Right lobe of liver (tissue), 6 donors: ENCODE measurements around the gene P2RY8. TPM values are rescaled to one million over a fixed set of nuclear protein-coding genes. Genes with fewer than 3 reads are reported as not detected.
"Not testable (repeated sequence)": the region's sequence is repeated elsewhere in the genome, so short reads cannot be mapped to it uniquely, and the experiment has no call there.

Experiments used
- ATAC-seq, 4 donors: fragments of 200-7000 bp; cut with Tn5 transposase; one replicate each; pipeline ENCODE4 v1.9.1; 2020; ENCODE audit warnings: mild to moderate bottlenecking in 4 of 4, moderate library complexity in 4 of 4
- DNase-seq, 3 donors: peaks; one replicate each; pipeline ENCODE4 v3.0.0-alpha.2; 2020
- H3K27ac ChIP-seq, 3 donors: fragments of 200-600 bp; one replicate each; pipeline ENCODE4 v1.8.0; 2022
- H3K27me3 ChIP-seq, 2 donors: fragments of 200-600 bp; one replicate each; pipeline ENCODE4 v1.8.0; 2022
- H3K36me3 ChIP-seq, 4 donors: fragments of 200-600 bp; sonication (generic) in 1 of 4; one replicate each; pipeline versions ENCODE4 v1.5.1 to v1.8.0; 2017 to 2022; ENCODE audit warnings: control low read depth in 1 of 4
- H3K4me1 ChIP-seq, 4 donors: fragments of 200-600 bp; sonication (generic) in 1 of 4; one replicate each; pipeline versions ENCODE4 v1.5.1 to v1.8.0; 2017 to 2022; ENCODE audit warnings: control low read depth in 1 of 4
- H3K4me3 ChIP-seq, 3 donors: fragments of 200-600 bp; one replicate each; pipeline ENCODE4 v1.8.0; 2022
- H3K9me3 ChIP-seq, 4 donors: fragments of 200-600 bp; sonication (generic) in 1 of 4; one replicate each; pipeline versions ENCODE4 v1.5.1 to v1.8.0; 2017 to 2022; ENCODE audit warnings: control low read depth in 1 of 4
- POLR2A ChIP-seq: fragments of 450-650 bp; IDR thresholded peaks from one replicate; pipeline ENCODE4 v1.6.1; 2017; ENCODE audit warnings: antibody characterized with exemption, mild to moderate bottlenecking
- WGBS: methylation state at CpG from one replicate; pipeline ENCODE4 v1.1.6; 2018; ENCODE audit warnings: low coverage, low lambda C conversion rate; ENCODE audit not compliant: insufficient coverage; ENCODE audit errors: missing lambda C conversion rate; 5-methylcytosine and 5-hydroxymethylcytosine counted together
- intact Hi-C, 2 donors: fragments of 100-400 bp; cut with DNase I; formaldehyde crosslinking; loops; one replicate each; pipeline versions ENCODE4 v1.11.2 to v1.14.1; 2022
- total RNA-seq, 6 experiments: library from RNA; depleted of rRNA in 2 of 6; stranded (reverse); fragments of >200 nt in 2 of 6; fragmentation: NEBNext Ultra II Directional in 3 of 6; extraction: Animal tissue kit (Norgen Biotek cat#: 25700) in 3 of 6; gene quantifications; one replicate each; pipeline versions ENCODE4 v1.1.0 to v1.2.4, GENCODE V29; 2016 to 2023
- TF ChIP-seq, protein P1 (sequence below), 4 donors: fragments of 200-600 bp in 3 of 4; fragments of 450-650 bp in 1 of 4; IDR thresholded peaks; one replicate each; pipeline versions ENCODE4 v1.5.1 to v1.8.0; 2016 to 2022; ENCODE audit warnings: antibody characterized with exemption in 4 of 4, mild to moderate bottlenecking in 2 of 4
- donor health status: DM: no; HTN: yes; CAD: no.
- donor health status: DM: no; HTN: no; CAD: no.
- donor health status: DM: no; HTN: no; CAD: no.
- donor health status: DM: no; HTN: yes; CAD: no.
- donor health status: DM: no; HTN: yes; CAD: no.

Gene P2RY8
- total RNA-seq, 6 experiments from 2014 or later, result 0.37 to 0.87 (median 0.73) TPM

DNA sequence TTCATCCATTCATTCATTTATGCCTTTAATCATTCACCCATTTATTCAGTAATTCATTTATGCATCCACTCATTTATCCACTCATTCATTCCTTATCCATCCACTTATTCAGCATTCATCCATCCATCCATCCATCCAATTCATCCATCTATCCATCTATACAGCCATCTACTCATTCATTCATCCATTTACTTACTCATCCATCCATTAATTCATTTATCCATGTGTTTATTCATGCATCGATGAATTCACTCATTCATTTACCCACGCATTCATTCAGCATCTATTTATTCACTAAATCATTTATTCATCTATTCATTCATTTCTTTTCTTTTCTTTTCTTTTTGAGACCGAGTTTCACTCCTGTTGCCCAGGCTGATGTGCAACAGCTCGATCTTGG is 10.4 kb downstream of the P2RY8 start:
- Histone ChIP-seq H3K36me3 (no peaks in the 10 kb centered on the region), H3K4me1 (no peaks in the 10 kb centered on the region), H3K27me3 (no peaks in the 10 kb centered on the region), H3K4me3 (no peak overlapping the region), H3K9me3 (no peaks in the 10 kb centered on the region), H3K27ac (no peak overlapping the region)
- TF ChIP-seq, protein P1, sequence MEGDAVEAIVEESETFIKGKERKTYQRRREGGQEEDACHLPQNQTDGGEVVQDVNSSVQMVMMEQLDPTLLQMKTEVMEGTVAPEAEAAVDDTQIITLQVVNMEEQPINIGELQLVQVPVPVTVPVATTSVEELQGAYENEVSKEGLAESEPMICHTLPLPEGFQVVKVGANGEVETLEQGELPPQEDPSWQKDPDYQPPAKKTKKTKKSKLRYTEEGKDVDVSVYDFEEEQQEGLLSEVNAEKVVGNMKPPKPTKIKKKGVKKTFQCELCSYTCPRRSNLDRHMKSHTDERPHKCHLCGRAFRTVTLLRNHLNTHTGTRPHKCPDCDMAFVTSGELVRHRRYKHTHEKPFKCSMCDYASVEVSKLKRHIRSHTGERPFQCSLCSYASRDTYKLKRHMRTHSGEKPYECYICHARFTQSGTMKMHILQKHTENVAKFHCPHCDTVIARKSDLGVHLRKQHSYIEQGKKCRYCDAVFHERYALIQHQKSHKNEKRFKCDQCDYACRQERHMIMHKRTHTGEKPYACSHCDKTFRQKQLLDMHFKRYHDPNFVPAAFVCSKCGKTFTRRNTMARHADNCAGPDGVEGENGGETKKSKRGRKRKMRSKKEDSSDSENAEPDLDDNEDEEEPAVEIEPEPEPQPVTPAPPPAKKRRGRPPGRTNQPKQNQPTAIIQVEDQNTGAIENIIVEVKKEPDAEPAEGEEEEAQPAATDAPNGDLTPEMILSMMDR (IDR thresholded peaks at IDR 0.05), result no peak
- TF ChIP-seq POLR2A, result no peak
- WGBS, result 72% methylated on average over 4 of the region's 4 CpGs
- intact Hi-C loops, result no loop called here
- ATAC-seq (no peak), DNase-seq (no peak)

DNA sequence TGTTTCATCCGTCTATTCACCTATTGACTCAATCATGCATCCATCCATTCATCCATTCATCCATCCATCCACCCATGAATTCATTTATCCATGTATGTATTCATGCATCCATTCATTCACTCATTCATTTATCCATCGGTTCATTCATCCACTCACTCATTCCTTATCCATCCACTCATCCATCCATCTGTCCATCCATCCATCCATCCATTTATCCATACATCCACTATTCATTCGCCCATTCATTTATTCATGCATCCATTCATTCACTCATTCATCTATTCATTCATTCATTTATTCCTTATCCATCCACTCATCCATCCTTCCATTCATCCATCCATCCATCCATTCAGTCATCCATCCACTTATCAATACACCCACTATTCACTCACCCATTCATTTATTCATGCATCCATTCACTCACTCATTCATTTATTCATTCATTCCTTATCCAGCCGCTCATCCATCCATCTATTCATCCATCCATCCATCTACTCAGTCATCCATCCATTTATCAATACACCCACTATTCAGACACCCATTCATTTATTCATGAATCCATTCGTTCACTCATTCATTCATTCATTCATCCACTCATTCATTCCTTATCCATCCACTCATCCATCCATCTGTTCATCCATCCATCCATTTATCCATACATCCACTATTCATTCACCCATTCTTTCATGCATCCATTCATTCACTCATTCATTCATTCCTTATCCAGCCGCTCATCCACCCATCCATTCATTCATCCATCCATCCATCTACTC is 11.2 kb downstream of the P2RY8 start:
- TF ChIP-seq, protein P1 (IDR thresholded peaks at IDR 0.05), result no peak
- TF ChIP-seq POLR2A, result no peak
- Histone ChIP-seq H3K9me3 (no peaks in the 10 kb centered on the region), H3K27me3 (no peaks in the 10 kb centered on the region), H3K27ac (no peak overlapping the region), H3K4me1 (no peaks in the 10 kb centered on the region), H3K4me3 (no peak overlapping the region), H3K36me3 (no peaks in the 10 kb centered on the region)
- intact Hi-C loops, result no loop called here
- 78% methylated on average over 6 of the region's 6 CpGs for WGBS
- no peak for ATAC-seq
- no peak for DNase-seq

DNA sequence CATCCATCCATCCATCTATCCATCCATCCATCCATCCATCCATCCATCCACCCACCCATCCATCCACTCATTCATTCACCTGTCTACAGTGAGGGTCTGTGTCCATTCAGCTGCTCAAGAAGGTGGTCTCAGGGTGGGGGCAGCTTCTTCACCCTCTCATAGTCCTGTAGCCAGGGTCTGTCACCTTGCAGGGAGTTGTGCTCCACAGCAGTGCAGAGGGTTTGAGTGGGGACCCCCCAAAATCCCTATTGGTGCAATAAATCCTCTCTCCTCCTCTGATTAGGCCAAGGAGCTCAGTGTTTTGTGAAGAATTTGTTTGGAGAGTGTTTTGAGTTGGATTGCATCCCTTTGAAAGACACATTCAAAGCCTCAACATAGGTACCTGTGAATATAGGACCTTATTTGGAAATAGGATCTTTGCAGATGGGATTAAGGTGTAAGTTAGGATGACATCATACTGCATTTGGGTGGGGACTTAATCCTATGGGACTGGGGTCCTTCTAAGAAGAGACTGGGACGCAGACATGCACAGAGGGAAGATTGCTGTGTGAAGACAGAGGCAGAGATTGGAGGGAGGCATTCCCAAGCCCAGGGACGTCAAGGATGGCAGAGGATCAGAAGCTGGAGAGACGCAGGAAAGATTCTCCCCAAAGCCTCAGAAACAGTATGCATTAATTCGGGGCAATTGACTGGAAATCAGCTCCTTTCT is 12.0 kb downstream of the P2RY8 start:
- Histone ChIP-seq H3K36me3 (no peaks in the 10 kb centered on the region), H3K4me1 (no peaks in the 10 kb centered on the region), H3K27me3 (no peaks in the 10 kb centered on the region), H3K4me3 (no peak overlapping the region), H3K9me3 (no peaks in the 10 kb centered on the region), H3K27ac (no peak overlapping the region)
- DNase-seq (peak in 1 of 3 donors; percentile 15), ATAC-seq (no peak)
- 72% methylated on average over 4 of the region's 4 CpGs for WGBS
- intact Hi-C loops, result no loop called here
- TF ChIP-seq, protein P1 (IDR thresholded peaks at IDR 0.05), result no peak
- no peak for TF ChIP-seq POLR2A

DNA sequence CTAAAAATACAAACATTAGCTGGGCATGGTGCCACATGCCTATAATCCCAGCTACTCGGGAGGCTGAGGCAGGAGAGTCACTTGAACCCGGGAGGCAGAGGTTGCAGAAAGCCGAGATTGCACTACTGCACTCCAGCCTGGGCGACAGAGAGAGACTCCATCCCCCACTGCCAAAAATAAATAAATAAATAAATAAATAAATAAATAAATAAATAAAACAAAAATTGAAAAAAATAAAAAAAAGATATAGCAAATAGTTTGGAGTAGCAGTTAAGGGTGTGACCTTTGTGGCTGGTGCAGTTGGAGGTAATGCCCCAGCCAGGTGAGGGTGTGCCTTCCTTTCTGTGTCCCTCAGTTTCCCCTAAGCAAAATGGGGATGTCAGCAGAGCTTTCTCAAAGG is 14.1 kb downstream of the P2RY8 start:
- ATAC-seq, H3K27ac ChIP-seq, H3K9me3 ChIP-seq, H3K36me3 ChIP-seq, H3K27me3 ChIP-seq, intact Hi-C loops, H3K4me3 ChIP-seq, H3K4me1 ChIP-seq: not testable (repeated sequence)
- DNase-seq, result peak in 1 of 3 donors; percentile 6
- WGBS, result 43% methylated on average over 1 of the region's 4 CpGs

DNA sequence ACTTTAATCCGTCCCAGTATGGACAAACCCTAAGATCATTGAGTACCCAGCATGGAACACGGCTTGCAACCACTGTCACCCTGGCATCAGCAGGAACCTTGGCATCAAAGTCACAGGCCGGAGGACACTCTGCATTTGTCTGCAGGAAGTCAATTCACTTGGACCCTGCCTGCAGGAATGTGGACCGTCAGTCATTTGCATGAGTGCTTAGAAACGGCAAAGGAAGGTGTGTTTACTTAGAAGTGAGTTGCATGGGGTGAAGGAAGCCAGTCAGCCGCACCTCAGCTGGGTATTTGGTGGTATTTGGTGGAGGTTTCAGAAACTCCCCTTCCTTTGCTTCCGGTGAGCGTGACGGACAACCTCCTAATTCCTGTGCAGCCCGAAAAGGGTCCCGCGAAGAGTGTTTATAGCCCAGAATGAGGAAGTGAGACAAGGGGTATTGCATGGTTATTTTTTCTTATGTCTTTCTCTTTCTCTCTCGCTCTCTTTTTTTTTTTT is 15.5 kb downstream of the P2RY8 start:
- H3K9me3 ChIP-seq, result no peaks in the 10 kb centered on the region
- intact Hi-C loops, result no loop called here
- peak in 1 of 3 donors; percentile 42 for DNase-seq
- H3K27me3 ChIP-seq, result no peaks in the 10 kb centered on the region
- WGBS, result 29% methylated on average over 7 of the region's 13 CpGs
- H3K4me3 ChIP-seq, result no peak overlapping the region
- TF ChIP-seq POLR2A, result no peak
- no peaks in the 10 kb centered on the region for H3K4me1 ChIP-seq
- ATAC-seq, result peak; percentile 28 to 59 (median 42)
- no peak overlapping the region for H3K27ac ChIP-seq
- H3K36me3 ChIP-seq, result no peaks in the 10 kb centered on the region
